H1 (cell line): ENCODE data around the gene FBXW5. TPM values are rescaled to one million over a fixed set of nuclear protein-coding genes. Genes with fewer than 3 reads are reported as not detected.

Experiments
- CTCF ChIA-PET: fragments of 300-600 bp; sonication (Branson Sonifier 250); formaldehyde crosslinking; loops from one replicate; lab custom pipeline; 2021; ENCODE audit not compliant: partially characterized antibody; lab: Charles Lee
- POLR2A ChIA-PET: fragments of 300-600 bp; sonication (Branson Sonifier 250); formaldehyde crosslinking; loops from one replicate; lab custom pipeline; 2021; ENCODE audit warnings: inconsistent platforms; ENCODE audit not compliant: partially characterized antibody; lab: Charles Lee
- DNase-seq, 2 experiments: peaks; one replicate each; pipeline versions ENCODE4 v3.0.0 to v3.0.0-alpha.2; 2010 to 2022; ENCODE audit warnings: low spot score in 2 of 2, low read depth in 1 of 2, mixed read lengths in 1 of 2
- FAIRE-seq: peaks from 2 replicates; lab custom pipeline; 2011; peaks lifted over from hg19 to GRCh38; lab: Jason Lieb, UNC
- H2AFZ ChIP-seq: 2 replicates; pipeline ENCODE4 v1.8.1; 2012; ENCODE audit warnings: low read length, inconsistent platforms
- H2AK5ac ChIP-seq: 2 replicates; pipeline ENCODE4 v1.6.1; 2013; ENCODE audit warnings: low read depth, low read length
- H2BK120ac ChIP-seq: replicated peaks from 2 replicates; pipeline ENCODE3; 2013; ENCODE audit warnings: low read depth, low read length, inconsistent platforms
- H2BK12ac ChIP-seq: 2 replicates; pipeline ENCODE4 v1.6.1; 2013; ENCODE audit warnings: low read depth, low read length
- H2BK15ac ChIP-seq: 2 replicates; pipeline ENCODE4 v1.6.1; 2013; ENCODE audit warnings: low read length
- H2BK20ac ChIP-seq: 2 replicates; pipeline ENCODE4 v1.6.1; 2013; ENCODE audit warnings: low read length
- H2BK5ac ChIP-seq: 2 replicates; pipeline ENCODE4 v1.6.1; 2013; ENCODE audit warnings: low read depth, low read length
- H3K14ac ChIP-seq: 2 replicates; pipeline ENCODE4 v1.6.1; 2013; ENCODE audit warnings: inconsistent platforms; ENCODE audit not compliant: insufficient read length
- H3K18ac ChIP-seq: 2 replicates; pipeline ENCODE4 v1.6.1; 2013; ENCODE audit warnings: low read length; ENCODE audit errors: extremely low read depth
- H3K23ac ChIP-seq: 2 replicates; pipeline ENCODE4 v1.6.1; 2013; ENCODE audit warnings: inconsistent platforms; ENCODE audit not compliant: insufficient read length
- H3K23me2 ChIP-seq: 2 replicates; pipeline ENCODE4 v1.6.1; 2013; ENCODE audit warnings: low read depth, low read length
- H3K27ac ChIP-seq: 2 replicates; pipeline ENCODE4 v1.6.1; 2011; ENCODE audit warnings: low read depth, low read length, inconsistent platforms
- H3K27me3 ChIP-seq, 4 experiments: replicated peaks in 1 of 4; 1 replicate in 1 of 4; 2 replicates in 3 of 4; pipeline versions ENCODE4 v1.6.1 to v1.8.1; 2011 to 2013; ENCODE audit warnings: low read length in 3 of 4, mild to moderate bottlenecking in 3 of 4, inconsistent platforms in 2 of 4, mixed read lengths in 2 of 4, moderate library complexity in 1 of 4; ENCODE audit not compliant: control insufficient read depth in 3 of 4, insufficient read depth in 3 of 4; ENCODE audit errors: extremely low read depth in 1 of 4
- H3K36me3 ChIP-seq, 4 experiments: 2 replicates each; pipeline versions ENCODE4 v1.6.1 to v1.8.1; 2011 to 2013; ENCODE audit warnings: mild to moderate bottlenecking in 4 of 4, low read length in 3 of 4, moderate library complexity in 2 of 4, control low read depth in 1 of 4, inconsistent platforms in 1 of 4; ENCODE audit not compliant: insufficient read depth in 4 of 4, control insufficient read depth in 2 of 4
- H3K4ac ChIP-seq: replicated peaks from 2 replicates; pipeline ENCODE3; 2013; ENCODE audit warnings: low read length, low read depth, mixed read lengths, inconsistent platforms; ENCODE audit not compliant: insufficient read length
- H3K4me1 ChIP-seq, 4 experiments: replicated peaks in 1 of 4; 1 replicate in 1 of 4; 2 replicates in 3 of 4; pipeline versions ENCODE4 v1.6.1 to v1.8.1; 2011 to 2013; ENCODE audit warnings: low read length in 3 of 4, inconsistent platforms in 2 of 4, mixed read lengths in 1 of 4; ENCODE audit not compliant: insufficient read depth in 4 of 4, control insufficient read depth in 3 of 4
- H3K4me2 ChIP-seq, 2 experiments: 2 replicates each; pipeline versions ENCODE4 v1.6.1 to v1.8.1; 2011 to 2013; ENCODE audit warnings: low read depth in 2 of 2, low read length in 2 of 2, control low read depth in 1 of 2, inconsistent platforms in 1 of 2, mild to moderate bottlenecking in 1 of 2; ENCODE audit not compliant: insufficient read depth in 1 of 2
- H3K4me3 ChIP-seq, 4 experiments: fragments of 200-600, 300-600 bp in 1 of 4; sonication (generic), shearing (Covaris generic), sonication (Bioruptor Twin) in 1 of 4; 2 replicates each; pipeline versions ENCODE4 v1.5.1 to v1.8.1; 2011 to 2016; ENCODE audit warnings: low read length in 4 of 4, low read depth in 3 of 4, control low read depth in 2 of 4, inconsistent platforms in 2 of 4, mild to moderate bottlenecking in 2 of 4, mixed read lengths in 1 of 4, moderate library complexity in 1 of 4; ENCODE audit not compliant: insufficient read depth in 2 of 4; ENCODE audit errors: extremely low read depth in 1 of 4
- H3K56ac ChIP-seq: replicated peaks from 2 replicates; pipeline ENCODE3; 2013; ENCODE audit warnings: low read depth, mild to moderate bottlenecking, mixed read lengths, low read length, inconsistent platforms; ENCODE audit not compliant: insufficient read length
- H3K79me1 ChIP-seq: 2 replicates; pipeline ENCODE4 v1.6.1; 2013; ENCODE audit warnings: low read depth, low read length, control low read depth
- H3K79me2 ChIP-seq, 2 experiments: 2 replicates each; pipeline versions ENCODE4 v1.6.1 to v1.8.1; 2012 to 2013; ENCODE audit warnings: low read length in 2 of 2, mild to moderate bottlenecking in 2 of 2, inconsistent platforms in 1 of 2; ENCODE audit not compliant: insufficient read depth in 2 of 2, control insufficient read depth in 1 of 2
- H3K9ac ChIP-seq, 4 experiments: replicated peaks in 1 of 4; 1 replicate in 1 of 4; 2 replicates in 3 of 4; pipeline versions ENCODE4 v1.6.1 to v1.8.1; 2011 to 2013; ENCODE audit warnings: low read depth in 3 of 4, low read length in 3 of 4, control low read depth in 2 of 4, mild to moderate bottlenecking in 2 of 4, moderate library complexity in 2 of 4, inconsistent platforms in 1 of 4; ENCODE audit errors: extremely low read depth in 1 of 4
- H3K9me3 ChIP-seq, 2 experiments: 2 replicates each; pipeline versions ENCODE4 v1.6.1 to v1.8.1; 2012 to 2013; ENCODE audit warnings: mild to moderate bottlenecking in 2 of 2, moderate library complexity in 2 of 2, control low read depth in 1 of 2, inconsistent platforms in 1 of 2, low read depth in 1 of 2, low read length in 1 of 2, mixed read lengths in 1 of 2; ENCODE audit not compliant: insufficient read depth in 2 of 2
- H4K20me1 ChIP-seq, 2 experiments: replicated peaks in 1 of 2; 2 replicates each; pipeline versions ENCODE3 to v1.8.1; 2011 to 2013; ENCODE audit warnings: inconsistent platforms in 2 of 2, low read length in 2 of 2, mild to moderate bottlenecking in 1 of 2; ENCODE audit not compliant: insufficient read depth in 2 of 2, control insufficient read depth in 1 of 2
- H4K5ac ChIP-seq: 2 replicates; pipeline ENCODE4 v1.6.1; 2013; ENCODE audit warnings: low read length, low read depth, mixed read lengths, inconsistent platforms; ENCODE audit not compliant: insufficient read length
- H4K8ac ChIP-seq: 2 replicates; pipeline ENCODE4 v1.8.0; 2013; ENCODE audit warnings: mild to moderate bottlenecking, moderate library complexity, low read length, inconsistent platforms; ENCODE audit not compliant: insufficient read depth; ENCODE audit errors: extremely low read depth
- H4K91ac ChIP-seq: replicated peaks from 2 replicates; pipeline ENCODE3; 2013; ENCODE audit warnings: low read length, mixed read lengths, inconsistent platforms; ENCODE audit not compliant: insufficient read length
- BCL11A ChIP-seq, 2 experiments: IDR thresholded peaks; one replicate each; pipeline ENCODE4 v1.6.1; 2011; ENCODE audit warnings: low read depth in 2 of 2, low read length in 2 of 2, mild to moderate bottlenecking in 2 of 2
- CTBP2 ChIP-seq: IDR thresholded peaks from 2 replicates; pipeline ENCODE4 v1.7.0; 2011; ENCODE audit warnings: borderline replicate concordance, mild to moderate bottlenecking, moderate library complexity, mixed read lengths, low read length; ENCODE audit not compliant: insufficient read depth, insufficient read length
- EGR1 ChIP-seq: IDR thresholded peaks from 2 replicates; pipeline ENCODE4 v1.6.1; 2011; ENCODE audit warnings: low read depth, low read length, borderline replicate concordance
- JUND ChIP-seq: IDR thresholded peaks from 2 replicates; pipeline ENCODE4 v1.6.1; 2011; ENCODE audit warnings: mild to moderate bottlenecking, improper control_type of control experiment, low read length
- KDM5A ChIP-seq: fragments of 200-600 bp; IDR thresholded peaks from 2 replicates; pipeline ENCODE4 v1.7.1; 2012; ENCODE audit warnings: mild to moderate bottlenecking, low read length, inconsistent platforms, mixed read lengths
- MAFK ChIP-seq: IDR thresholded peaks from 2 replicates; pipeline ENCODE4 v1.6.1; 2012; ENCODE audit warnings: low read depth, mild to moderate bottlenecking, improper control_type of control experiment, low read length
- NRF1 ChIP-seq: IDR thresholded peaks from 2 replicates; pipeline ENCODE4 v1.6.1; 2011; ENCODE audit warnings: mild to moderate bottlenecking, low read depth, low read length, improper control_type of control experiment
- RNF2 ChIP-seq: fragments of 200-900, 300-1000 bp; sonication (generic); IDR thresholded peaks from 2 replicates; pipeline ENCODE4 v1.7.1; 2016; ENCODE audit warnings: borderline replicate concordance, low read depth, mild to moderate bottlenecking, antibody characterized with exemption, low read length; ENCODE audit not compliant: poor library complexity, severe bottlenecking; ENCODE audit errors: missing control alignments
- SIRT6 ChIP-seq: IDR thresholded peaks from one replicate; pipeline ENCODE4 v1.7.1; 2012; ENCODE audit warnings: low read length, inconsistent platforms
- SRF ChIP-seq: IDR thresholded peaks from 2 replicates; pipeline ENCODE4 v1.6.1; 2011; ENCODE audit warnings: mild to moderate bottlenecking, low read depth, low read length, moderate library complexity
- SUZ12 ChIP-seq: fragments of 200-600 bp; sonication (generic); IDR thresholded peaks from 2 replicates; pipeline ENCODE4 v1.6.1; 2012; ENCODE audit warnings: mild to moderate bottlenecking, inconsistent platforms, low read length, moderate library complexity, mixed read lengths
- TCF12 ChIP-seq: IDR thresholded peaks from 2 replicates; pipeline ENCODE4 v1.6.1; 2011; ENCODE audit warnings: low read depth, mild to moderate bottlenecking, low read length
- USF2 ChIP-seq: IDR thresholded peaks from 2 replicates; pipeline ENCODE4 v1.6.1; 2011; ENCODE audit warnings: low read length, improper control_type of control experiment
- WGBS, 2 experiments: shearing (Covaris generic) in 1 of 2; methylation state at CpG; one replicate each; pipeline versions ENCODE4 v1.1.6 to v1.1.7; 2013 to 2015; ENCODE audit warnings: low lambda C conversion rate in 2 of 2, mixed read lengths in 2 of 2, inconsistent platforms in 1 of 2, low coverage in 1 of 2, missing lambda C conversion rate in 1 of 2; ENCODE audit not compliant: insufficient replicate concordance in 2 of 2, insufficient coverage in 1 of 2, insufficient read length in 1 of 2; ENCODE audit errors: extremely low coverage in 1 of 2, missing lambda C conversion rate in 1 of 2; 5-methylcytosine and 5-hydroxymethylcytosine counted together
- polyA plus RNA-seq, 7 experiments: library from polyadenylated mRNA; depleted of rRNA in 3 of 7; stranded (reverse) in 5 of 7; unstranded in 2 of 7; fragments of >200 nt in 5 of 7; fragments of 200-250 nt in 2 of 7; gene quantifications; 1 replicate in 5 of 7; 2 replicates in 1 of 7; 4 replicates in 1 of 7; pipeline versions ENCODE4 v1.2.1 to v1.2.3, GENCODE V29; 2011 to 2013; ENCODE audit warnings: missing spikeins in 2 of 7, mixed read lengths in 2 of 7
- total RNA-seq: library from RNA; stranded (reverse); fragmentation: NEBNext Ultra II Directional; extraction: Animal tissue kit (Norgen Biotek cat#: 25700); gene quantifications from 2 replicates; pipeline ENCODE4 v1.2.1, GENCODE V29; 2021

Gene FBXW5
- total and polyA plus RNA-seq, 2 of the 8 experiments (the other 6 are each of a cell fraction or from before 2014, with no cell fraction given): 49.0 to 71.0 TPM

- H3K56ac ChIP-seq: no peak overlapping the region
- no peaks in the 10 kb centered on the region; the same call in 1 of the 2 replicates for H3K79me1 ChIP-seq
- CTCF ChIA-PET: interaction anchor here (0.6 to 5.6 kb wide), 4 partner anchors 11 to 129 kb away, joined by 3 to 32 read pairs (median 3); partner anchors contain the start of gene PTGDS
- no peak overlapping the region for H4K8ac ChIP-seq
- H4K5ac ChIP-seq: no peak overlapping the region
- H3K27ac ChIP-seq: no peak overlapping the region
- H2AFZ ChIP-seq: no peak overlapping the region
- no peak overlapping the region for H3K4me2 ChIP-seq
- no peaks in the 10 kb centered on the region for H3K79me2 ChIP-seq
- H3K4me3 ChIP-seq: no peak overlapping the region
- H2BK15ac ChIP-seq: no peak overlapping the region
- no peak overlapping the region for H3K14ac ChIP-seq
- 0 out of 2 replicates have a peak overlapping the region, but pooled peaks have one; percentile 75 for H2BK12ac ChIP-seq
- H3K27me3 ChIP-seq: no peaks in the 10 kb centered on the region
- WGBS, 2 experiments: 94% methylated on average over 15 of the region's 15 CpGs; no CpG with 5 or more reads in 1 of the 2 experiments
- no peak for DNase-seq
- H3K36me3 ChIP-seq: no peaks in the 10 kb centered on the region
- no peak overlapping the region for H3K23ac ChIP-seq
- no peak overlapping the region for H3K4ac ChIP-seq
- no peaks in the 10 kb centered on the region for H3K9me3 ChIP-seq
- H3K18ac ChIP-seq: no peak overlapping the region
- no peak overlapping the region for H4K91ac ChIP-seq
- no peak overlapping the region for H3K9ac ChIP-seq
- H3K23me2 ChIP-seq: no peaks in the 10 kb centered on the region
- H2AK5ac ChIP-seq: no peak overlapping the region
- POLR2A ChIA-PET: no interaction called here
- no peaks in the 10 kb centered on the region for H4K20me1 ChIP-seq
- peaks cover 0 to 9% (median 5%) of the 10 kb centered on the region in 4 experiments; a peak in 5 of 7 replicates for H3K4me1 ChIP-seq
- H2BK20ac ChIP-seq: no peak overlapping the region
- no peak for FAIRE-seq
- H2BK120ac ChIP-seq: no peak overlapping the region
- H2BK5ac ChIP-seq: no peak overlapping the region; the same call in 1 of the 2 replicates
- TF ChIP-seq SIRT6 (no peak), JUND (no peak), TCF12 (no peak), RNF2 (no peak), SUZ12 (no peak), MAFK (no peak), KDM5A (no peak), USF2 (no peak), SRF (no peak), BCL11A (IDR thresholded peaks at IDR 0.05; ENCODE audit: low read depth in 2 of 2, low read length in 2 of 2) (no peak), NRF1 (no peak), CTBP2 (no peak), EGR1 (no peak)
Measured at GRCh38 chr9:136963341-136963740, 18.8 kb upstream of the FBXW5 start.
